ENCODE results near the gene NCEH1.

NCEH1 gene

GRCh38 chr3:172692751-172693338, 18.0 kb downstream of the NCEH1 start:
- TF ChIP-seq CTCF (IDR thresholded peaks at IDR 0.05; ENCODE audit: extremely low read depth, insufficient read depth, missing control alignments): no peak
- no peak for DNase-seq (ENCODE audit: low spot score)
- in situ Hi-C loops (cut with MboI; ENCODE audit: low pct_unique_long_range_greater_than_20kb, low sequenced_read_pairs, unreplicated experiment): no loop called here

- no peak for TF ChIP-seq CTCF (IDR thresholded peaks at IDR 0.05; ENCODE audit: extremely low read depth, insufficient read depth, missing control alignments)
- in situ Hi-C loops (cut with MboI; ENCODE audit: low pct_unique_long_range_greater_than_20kb, low sequenced_read_pairs, unreplicated experiment): no loop called here
- DNase-seq (ENCODE audit: low spot score): no peak
Measured at GRCh38 chr3:172690936-172691335, 19.9 kb downstream of the NCEH1 start.

DNA sequence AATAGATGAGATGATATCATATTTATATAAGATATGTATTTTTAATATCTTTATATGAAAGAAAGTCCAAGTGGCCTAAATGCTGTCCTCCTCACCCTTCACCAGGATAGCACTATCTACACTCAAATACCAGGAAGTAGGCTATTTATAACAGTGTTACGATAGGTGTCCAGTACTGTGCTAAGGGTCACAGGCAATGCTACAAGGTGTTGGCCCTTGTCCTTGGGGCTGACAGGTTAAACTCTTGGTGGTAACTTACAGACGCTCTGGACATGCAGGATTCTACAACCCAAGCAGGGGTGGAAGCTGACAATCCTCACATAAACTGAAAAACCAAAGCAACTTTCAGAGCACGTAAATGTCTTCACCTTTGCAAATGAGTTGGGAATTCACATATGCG, 22.3 kb downstream of the NCEH1 start:
- TF ChIP-seq CTCF (IDR thresholded peaks at IDR 0.05; ENCODE audit: extremely low read depth, insufficient read depth, missing control alignments): no peak
- in situ Hi-C loops (cut with MboI; ENCODE audit: low pct_unique_long_range_greater_than_20kb, low sequenced_read_pairs, unreplicated experiment): no loop called here
- DNase-seq (ENCODE audit: low spot score): no peak

GRCh38 chr3:172687501-172687900, 23.4 kb downstream of the NCEH1 start:
- no peak for TF ChIP-seq CTCF (IDR thresholded peaks at IDR 0.05; ENCODE audit: extremely low read depth, insufficient read depth, missing control alignments)
- DNase-seq (ENCODE audit: low spot score): no peak
- in situ Hi-C loops (cut with MboI; ENCODE audit: low pct_unique_long_range_greater_than_20kb, low sequenced_read_pairs, unreplicated experiment): no loop called here

GRCh38 chr3:172685331-172686214, 25.3 kb downstream of the NCEH1 start:
- DNase-seq (ENCODE audit: low spot score): no peak
- in situ Hi-C loops (cut with MboI; ENCODE audit: low pct_unique_long_range_greater_than_20kb, low sequenced_read_pairs, unreplicated experiment): no loop called here
- no peak for TF ChIP-seq CTCF (IDR thresholded peaks at IDR 0.05; ENCODE audit: extremely low read depth, insufficient read depth, missing control alignments)

DNA sequence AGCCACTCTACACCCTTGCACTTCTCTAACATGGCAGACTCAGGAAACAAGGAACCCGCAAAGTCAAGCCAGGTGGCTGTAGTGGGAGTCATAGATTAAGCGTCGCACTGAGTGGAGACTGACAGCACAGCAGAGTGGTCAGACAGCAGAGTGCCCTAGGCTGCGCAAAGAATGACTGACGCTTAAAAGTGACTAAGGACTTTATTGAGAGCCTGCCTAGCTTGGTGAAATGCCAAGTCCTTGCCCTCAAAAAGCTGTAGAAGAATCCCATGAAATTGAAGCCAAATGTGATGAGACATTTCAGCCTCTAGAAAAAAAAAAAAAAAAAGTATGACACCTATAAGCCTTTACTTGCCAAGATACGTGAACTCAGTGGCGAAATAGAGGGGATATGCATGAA, 30.2 kb downstream of the NCEH1 start:
- no peak for DNase-seq (ENCODE audit: low spot score)
- no peak for TF ChIP-seq CTCF (IDR thresholded peaks at IDR 0.05; ENCODE audit: extremely low read depth, insufficient read depth, missing control alignments)
- in situ Hi-C loops (cut with MboI; ENCODE audit: low pct_unique_long_range_greater_than_20kb, low sequenced_read_pairs, unreplicated experiment): no loop called here

Measured in GM13977 (cell line).